ENCODE measurements around the gene PIAS3. TPM values are rescaled to one million over a fixed set of nuclear protein-coding genes. Genes with fewer than 3 reads are reported as not detected.
A peak's percentile ranks its signal among the peaks of the same experiment; 100 is the strongest.

Gene PIAS3
- total RNA-seq, 1 donor: 24.6 TPM

- H3K4me3 ChIP-seq (ENCODE audit: low read depth, low read length): peak overlapping the region; percentile 91
- TF ChIP-seq, protein P1, sequence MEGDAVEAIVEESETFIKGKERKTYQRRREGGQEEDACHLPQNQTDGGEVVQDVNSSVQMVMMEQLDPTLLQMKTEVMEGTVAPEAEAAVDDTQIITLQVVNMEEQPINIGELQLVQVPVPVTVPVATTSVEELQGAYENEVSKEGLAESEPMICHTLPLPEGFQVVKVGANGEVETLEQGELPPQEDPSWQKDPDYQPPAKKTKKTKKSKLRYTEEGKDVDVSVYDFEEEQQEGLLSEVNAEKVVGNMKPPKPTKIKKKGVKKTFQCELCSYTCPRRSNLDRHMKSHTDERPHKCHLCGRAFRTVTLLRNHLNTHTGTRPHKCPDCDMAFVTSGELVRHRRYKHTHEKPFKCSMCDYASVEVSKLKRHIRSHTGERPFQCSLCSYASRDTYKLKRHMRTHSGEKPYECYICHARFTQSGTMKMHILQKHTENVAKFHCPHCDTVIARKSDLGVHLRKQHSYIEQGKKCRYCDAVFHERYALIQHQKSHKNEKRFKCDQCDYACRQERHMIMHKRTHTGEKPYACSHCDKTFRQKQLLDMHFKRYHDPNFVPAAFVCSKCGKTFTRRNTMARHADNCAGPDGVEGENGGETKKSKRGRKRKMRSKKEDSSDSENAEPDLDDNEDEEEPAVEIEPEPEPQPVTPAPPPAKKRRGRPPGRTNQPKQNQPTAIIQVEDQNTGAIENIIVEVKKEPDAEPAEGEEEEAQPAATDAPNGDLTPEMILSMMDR (IDR thresholded peaks at IDR 0.05; ENCODE audit: insufficient read depth, low read length): peak; percentile 6
- peak; percentile 34 for DNase-seq (ENCODE audit: low read depth)
Observed at GRCh38 chr1:145858238-145858900, 512 bp downstream of the PIAS3 start.

DNA sequence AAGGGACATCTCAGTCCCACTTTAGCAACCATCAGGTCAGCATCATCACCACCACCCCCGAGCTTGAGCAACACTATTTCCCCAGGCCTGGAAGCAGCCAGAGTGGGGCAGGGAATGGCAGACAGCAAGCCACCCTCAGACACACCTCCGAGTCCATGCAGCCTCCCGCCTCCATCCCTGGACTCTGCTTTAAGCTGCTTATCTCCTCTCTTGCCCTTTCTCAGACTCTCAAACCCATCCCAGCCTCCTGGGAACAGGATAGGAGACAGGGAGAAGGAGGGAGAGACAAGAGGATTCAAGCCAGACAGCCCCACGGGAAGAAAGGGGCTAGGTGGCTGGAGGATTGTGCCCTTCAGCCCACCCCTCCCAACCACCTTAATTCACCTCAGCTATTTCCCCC lies 1.7 kb downstream of the PIAS3 start:
- H3K4me3 ChIP-seq (ENCODE audit: low read depth, low read length): peak overlapping the region; percentile 14
- no peak for DNase-seq (ENCODE audit: low read depth)
- TF ChIP-seq, protein P1 (IDR thresholded peaks at IDR 0.05; ENCODE audit: insufficient read depth, low read length): no peak

- no peak overlapping the region for H3K4me3 ChIP-seq (ENCODE audit: low read depth, low read length)
- TF ChIP-seq, protein P1 (IDR thresholded peaks at IDR 0.05; ENCODE audit: insufficient read depth, low read length): peak; percentile 23
- DNase-seq (ENCODE audit: low read depth): no peak
Observed at GRCh38 chr1:145855426-145855948, 3.4 kb downstream of the PIAS3 start.

DNA sequence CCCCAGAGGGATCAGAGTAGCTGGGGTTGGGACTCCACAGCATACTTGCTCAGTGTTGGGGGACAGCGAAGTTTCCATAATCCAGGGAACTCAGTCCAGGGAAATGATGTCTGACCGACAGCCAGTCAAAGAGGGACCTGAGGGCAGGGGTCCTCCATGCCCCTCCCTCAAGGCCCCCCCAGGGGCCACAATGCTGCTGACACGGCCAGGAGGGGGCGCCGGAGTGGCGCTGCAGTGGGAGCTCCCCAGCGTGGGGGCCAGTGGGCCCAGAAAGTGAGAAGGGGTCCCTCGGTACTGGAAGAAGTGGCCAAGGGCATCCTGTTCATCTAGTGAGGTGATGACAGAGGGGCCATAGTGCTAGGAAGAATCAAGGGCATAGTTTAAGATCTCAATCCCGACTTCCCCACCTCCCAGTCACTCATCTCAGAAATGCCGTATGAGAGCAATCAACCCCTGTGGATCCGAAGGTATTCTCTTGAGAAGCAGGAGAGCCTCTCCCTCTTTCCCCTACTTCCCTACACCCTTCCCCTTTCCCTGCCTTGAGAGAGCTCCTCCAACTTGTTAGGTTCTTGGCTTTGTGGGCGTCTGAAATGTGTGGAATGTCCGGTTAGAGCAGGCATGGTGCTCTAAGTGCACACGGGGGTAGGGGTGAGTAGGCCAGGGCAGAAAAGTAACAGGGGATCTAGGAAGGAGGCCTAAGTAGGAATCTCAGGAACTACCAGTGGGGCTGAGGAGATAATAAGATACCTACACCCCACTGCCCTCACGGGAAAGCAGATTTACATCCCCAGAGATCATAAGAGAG lies 9.3 kb downstream of the PIAS3 start:
- H3K4me3 ChIP-seq (ENCODE audit: low read depth, low read length): no peak overlapping the region
- TF ChIP-seq, protein P1 (IDR thresholded peaks at IDR 0.05; ENCODE audit: insufficient read depth, low read length): peak; percentile 47
- peak; percentile 75 for DNase-seq (ENCODE audit: low read depth)

DNA sequence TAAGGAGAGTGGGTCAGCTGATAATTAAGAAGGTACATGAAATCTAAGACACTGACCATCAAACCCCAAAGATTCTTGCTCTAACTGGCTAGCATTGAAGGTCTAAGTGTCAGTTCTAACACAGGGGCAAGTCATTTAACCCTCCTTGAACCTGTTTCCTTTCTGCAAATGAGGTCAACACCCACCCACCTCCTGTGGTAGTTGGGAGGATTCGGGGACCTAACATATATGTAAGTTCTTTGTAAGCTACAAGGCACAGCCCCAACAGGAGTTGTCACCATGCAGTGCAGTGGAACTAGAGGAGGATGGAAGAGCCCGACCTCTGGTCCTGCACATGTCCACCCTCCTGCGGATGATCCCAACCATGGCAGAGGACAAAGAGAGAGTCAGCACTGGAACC lies 11.1 kb downstream of the PIAS3 start:
- TF ChIP-seq, protein P1 (IDR thresholded peaks at IDR 0.05; ENCODE audit: insufficient read depth, low read length): no peak
- no peak for DNase-seq (ENCODE audit: low read depth)
- H3K4me3 ChIP-seq (ENCODE audit: low read depth, low read length): no peak overlapping the region

GRCh38 chr1:145846201-145846612 lies 12.7 kb downstream of the PIAS3 start:
- TF ChIP-seq, protein P1 (IDR thresholded peaks at IDR 0.05; ENCODE audit: insufficient read depth, low read length): peak; percentile 78
- H3K4me3 ChIP-seq (ENCODE audit: low read depth, low read length): peak overlapping the region; percentile 69
- peak; percentile 37 for DNase-seq (ENCODE audit: low read depth)

All from fibroblast of the aortic adventitia (primary cell).